T-helper 9 cell (primary cell): Measurements from ENCODE around the gene LPP.

Experiments used
- DNase-seq: peaks from one replicate; pipeline ENCODE4 v3.0.0-alpha.2; 2020

LPP gene

DNA sequence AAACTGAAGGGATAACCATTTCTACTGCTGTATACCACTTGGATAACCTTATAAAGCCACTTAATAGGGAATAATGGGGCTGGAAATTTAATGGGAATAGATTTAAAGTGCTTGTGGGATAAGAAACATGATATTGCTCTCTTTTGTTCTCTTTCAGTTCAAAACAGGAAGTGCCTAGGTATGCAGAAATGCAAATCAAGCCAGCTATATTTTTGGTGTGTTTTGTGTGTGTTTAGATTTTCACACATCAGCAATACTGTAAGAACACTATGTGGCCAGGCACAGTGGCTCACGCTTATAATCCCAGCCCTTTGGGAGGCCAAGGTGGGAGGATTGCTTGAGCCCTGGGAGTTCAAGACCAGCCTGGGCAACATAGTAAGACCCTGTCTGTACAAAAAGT, 575.5 kb downstream of the LPP start:
- no peak for DNase-seq

DNA sequence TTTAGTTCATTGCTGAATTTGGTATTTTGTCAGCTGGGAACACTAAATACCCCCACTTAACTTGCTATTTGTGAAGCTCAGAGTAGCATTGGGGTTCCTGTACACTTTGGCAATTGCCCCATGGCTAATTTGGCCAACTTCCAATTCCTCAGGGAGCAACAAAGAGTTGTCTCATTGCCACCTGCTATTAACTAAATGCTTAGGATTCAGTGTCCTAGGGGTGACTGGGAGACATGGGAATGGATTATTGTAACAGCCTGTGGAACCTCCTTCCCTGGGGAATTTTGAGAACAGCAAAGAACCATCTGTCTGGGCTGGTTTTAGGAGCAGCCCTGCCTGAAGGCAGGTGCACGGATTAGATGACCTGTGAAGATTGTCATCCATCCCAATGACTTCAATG, 580.4 kb downstream of the LPP start:
- no peak for DNase-seq

DNA sequence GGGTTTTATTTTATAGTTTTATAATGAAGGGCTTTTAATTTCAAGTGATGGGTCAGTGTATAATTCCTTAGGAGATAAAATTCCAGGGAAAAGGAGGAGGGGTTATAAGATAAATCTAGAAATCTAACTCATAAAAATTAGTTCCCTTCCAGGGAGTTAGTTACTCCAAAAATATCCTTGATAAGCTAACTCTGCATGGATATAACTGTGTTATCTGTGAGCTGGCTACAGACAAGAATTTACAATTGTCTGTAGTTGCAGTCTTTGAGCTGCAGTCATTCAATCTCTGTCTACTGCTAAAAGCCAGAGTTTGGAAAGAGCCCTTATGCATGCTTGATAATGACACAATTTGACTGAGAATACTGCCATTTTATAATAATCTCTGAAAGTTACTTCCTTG, 585.6 kb downstream of the LPP start:
- DNase-seq = no peak

DNA sequence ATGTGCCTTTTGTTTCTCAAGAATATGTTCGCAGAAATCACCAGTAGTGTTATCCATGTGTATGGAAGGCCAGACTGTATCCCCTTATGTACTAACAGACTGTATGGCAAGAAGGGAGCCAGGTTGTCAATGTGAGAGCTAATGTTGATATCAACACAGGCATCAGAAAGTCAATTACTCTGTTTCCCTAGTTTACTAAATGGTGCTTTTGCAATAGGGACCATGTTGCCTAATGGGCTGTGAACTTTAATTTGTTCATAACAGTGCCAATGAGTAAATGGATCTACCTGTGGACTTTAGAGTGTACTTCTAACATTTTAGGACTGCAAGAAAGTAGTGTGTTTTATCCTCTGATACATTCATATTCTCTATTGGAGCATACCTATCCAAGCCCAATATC, 586.1 kb downstream of the LPP start:
- no peak for DNase-seq

DNA sequence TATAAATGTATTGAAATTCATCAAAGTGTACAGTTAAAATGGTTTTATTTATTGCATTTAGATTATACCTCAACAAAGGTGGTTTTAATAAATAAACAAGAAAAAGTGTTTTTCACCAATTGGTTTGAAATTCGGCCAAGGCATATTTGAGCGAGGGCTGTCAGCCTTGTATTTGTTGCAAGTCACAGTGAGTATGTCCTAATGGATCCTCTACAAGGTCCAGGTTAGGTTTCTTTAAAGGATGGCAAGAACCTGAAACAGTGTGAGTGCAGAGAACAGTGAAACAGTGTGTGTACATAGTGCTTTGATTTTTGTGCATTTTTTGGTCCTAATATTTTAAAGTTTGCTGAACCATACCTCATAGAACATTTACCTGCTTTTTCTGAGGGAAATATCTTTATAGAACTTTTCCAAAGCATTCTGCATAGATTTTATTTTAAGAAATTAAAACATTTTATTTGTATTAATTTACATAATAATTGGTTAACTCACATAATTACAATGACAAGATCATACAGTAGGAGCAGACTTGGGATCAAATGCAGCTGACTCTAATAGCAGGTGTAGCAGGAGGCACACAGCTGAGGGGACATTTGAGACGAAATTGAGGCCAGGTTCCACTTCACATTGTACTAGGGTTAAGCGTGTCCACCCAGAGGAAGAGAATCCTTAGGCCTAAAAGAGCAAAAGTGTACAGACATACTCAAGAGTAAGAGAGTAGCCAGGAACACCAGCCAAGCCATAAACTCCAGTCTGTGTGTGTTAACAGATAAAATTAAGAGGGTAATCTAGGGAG, 589.0 kb downstream of the LPP start:
- no peak for DNase-seq

DNA sequence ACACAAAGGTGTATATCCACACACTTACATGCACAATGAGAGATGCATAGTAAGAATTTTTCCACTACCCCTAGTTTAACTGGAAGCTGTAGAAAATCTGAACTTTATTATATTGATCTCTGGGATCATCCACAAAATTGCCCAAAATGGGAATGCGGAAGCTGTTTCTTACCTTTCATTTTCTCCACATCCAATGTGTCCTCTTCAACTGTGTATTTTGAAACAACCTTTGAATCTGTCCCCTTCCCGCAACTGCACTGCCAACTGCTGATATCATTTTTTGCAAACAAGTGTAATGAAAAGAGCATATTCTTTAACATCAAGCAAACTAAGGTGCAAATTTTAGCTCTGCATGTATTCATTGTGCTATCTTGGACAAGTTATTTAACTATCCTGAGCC, 590.2 kb downstream of the LPP start:
- DNase-seq = no peak

DNA sequence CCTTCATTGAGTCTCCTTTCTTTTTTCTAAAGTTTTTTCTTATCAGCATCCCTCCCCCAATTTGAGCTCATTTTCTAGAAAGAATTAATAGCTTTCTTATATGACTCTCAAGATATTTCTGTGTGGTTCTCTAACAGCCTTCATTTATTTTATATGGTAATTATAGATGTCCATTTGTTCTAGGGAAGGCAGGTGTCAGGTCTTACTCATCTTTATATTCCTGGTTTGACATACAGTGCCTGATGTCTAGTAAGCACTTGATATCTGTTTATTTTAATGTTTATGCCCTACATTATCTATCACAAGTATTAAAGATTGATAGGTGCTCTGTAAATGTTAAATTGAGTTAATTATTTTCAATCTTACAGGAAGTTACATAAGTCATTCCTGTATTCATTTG, 591.1 kb downstream of the LPP start:
- no peak for DNase-seq

DNA sequence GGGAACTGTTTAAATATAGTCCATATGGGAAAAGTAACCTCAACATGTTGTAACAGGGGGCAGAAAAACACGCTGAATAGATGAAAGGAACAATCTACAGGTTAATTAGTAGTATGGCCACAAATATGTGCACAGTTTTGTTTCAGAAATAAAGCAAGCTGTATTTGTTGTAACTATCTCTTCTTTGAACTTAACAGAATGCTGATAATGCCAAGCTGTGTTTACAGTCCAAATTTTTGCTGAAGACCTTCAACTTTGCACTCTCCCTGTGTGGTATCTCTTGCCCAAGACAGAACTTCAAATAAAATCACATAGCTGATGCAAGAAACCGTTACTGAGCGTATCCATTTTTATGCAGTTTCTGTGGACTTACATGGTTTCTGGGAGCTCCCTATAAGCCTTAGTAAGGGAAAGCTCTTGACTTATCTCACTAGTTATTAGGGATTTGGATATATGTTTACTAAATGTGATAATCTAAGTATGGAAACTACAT, 592.4 kb downstream of the LPP start:
- no peak for DNase-seq

DNA sequence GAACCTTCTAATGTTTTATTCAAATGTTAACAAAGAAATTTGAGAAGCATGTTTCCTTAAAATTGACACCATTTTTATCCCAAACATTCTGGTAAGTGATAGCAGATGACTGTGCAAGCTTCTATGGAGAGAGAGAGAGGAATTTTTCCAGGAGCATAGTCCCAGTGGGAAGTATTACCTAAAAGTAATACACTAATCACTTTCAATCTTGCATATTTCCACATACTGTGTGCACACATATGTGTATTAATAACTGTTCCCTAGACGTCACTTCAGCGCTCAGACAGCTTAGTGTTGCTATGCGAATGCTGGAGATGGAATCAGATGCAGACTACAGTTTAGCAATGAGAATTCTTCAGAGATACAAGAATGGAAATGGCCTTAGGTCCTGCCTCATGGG, 593.5 kb downstream of the LPP start:
- DNase-seq = no peak

DNA sequence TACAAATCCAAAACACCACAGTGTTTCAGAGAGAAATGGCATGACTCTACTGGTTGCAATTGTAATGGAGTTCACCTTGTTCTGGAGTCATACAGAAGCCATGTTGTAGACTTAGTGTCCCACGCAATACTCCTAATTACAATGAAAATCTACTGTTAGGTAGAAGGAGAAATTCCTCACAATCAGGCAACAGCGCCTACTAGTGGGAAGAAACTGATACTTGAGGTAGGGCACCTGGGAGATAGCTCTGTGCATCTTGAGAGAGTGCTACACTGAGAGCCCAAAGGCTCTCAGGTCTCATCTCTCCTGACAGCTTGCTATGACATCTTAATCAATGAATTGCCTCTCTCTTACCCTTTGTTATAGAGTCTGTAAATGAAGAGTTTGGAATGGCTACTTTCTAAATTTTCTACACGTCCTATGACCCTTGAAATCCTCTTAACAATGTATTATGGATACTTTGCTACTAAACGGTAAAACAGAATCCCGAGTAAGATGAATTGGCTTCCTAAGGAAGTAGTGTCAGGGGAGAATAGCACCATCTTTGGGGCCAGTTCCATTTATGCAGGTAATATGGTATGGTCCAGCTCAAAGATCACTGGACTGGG, 595.2 kb downstream of the LPP start:
- peak; percentile 39 for DNase-seq

DNA sequence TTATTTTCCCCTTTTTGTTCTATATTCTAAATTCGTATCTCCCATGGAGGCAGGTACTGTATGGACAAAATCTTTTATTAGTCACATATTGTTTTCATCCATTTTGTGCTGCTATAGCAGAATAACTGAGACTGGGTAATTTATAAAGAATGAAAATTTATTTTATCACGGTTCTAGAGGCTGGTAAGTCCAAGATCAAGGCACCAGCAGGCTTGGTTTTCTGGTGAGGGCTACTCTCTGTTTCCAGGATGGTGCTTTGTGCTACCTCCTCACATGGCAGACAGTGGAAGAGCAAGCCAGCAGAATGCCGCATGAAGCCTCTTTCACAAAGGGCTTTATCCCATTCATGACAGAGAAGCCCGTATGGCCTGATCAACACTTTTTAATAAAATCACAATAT, 595.9 kb downstream of the LPP start:
- no peak for DNase-seq

DNA sequence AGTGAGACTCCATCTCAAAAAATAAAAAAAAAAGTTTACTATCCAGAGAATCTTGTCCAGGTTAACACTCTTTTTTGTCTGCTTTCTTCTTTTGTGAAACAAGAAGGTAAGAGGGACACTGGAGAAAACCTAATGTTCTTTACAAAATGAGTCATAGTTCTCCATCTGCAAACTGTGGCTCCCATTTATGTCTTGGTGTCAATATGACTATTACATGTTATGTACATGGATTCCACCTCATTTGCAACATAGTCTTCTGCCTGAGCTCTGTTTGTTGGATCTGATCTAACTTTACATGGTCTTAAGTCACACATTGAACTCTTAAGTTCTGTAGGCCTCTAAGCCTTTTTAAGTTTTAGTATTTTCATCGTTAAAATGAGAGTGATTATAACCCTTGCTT, 596.7 kb downstream of the LPP start:
- no peak for DNase-seq

DNA sequence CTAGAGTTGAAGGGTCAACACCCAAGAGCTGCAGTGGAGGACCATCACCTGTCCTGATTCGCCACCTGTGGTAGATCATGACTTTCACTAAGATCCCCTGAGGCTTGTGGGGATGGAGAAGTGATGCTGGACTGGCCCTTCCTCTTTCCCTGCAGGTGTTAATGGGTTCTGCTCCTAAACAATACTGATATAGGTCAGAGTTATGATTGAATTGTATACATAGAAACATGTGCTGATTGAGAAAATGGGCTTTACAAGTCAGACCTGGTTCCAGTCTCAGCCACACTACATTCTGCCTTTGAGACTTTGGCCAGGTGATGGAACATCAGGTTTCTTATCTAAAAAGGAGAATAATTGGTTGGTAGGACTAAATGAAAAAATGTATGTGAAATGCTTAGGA, 598.9 kb downstream of the LPP start:
- DNase-seq = no peak

DNA sequence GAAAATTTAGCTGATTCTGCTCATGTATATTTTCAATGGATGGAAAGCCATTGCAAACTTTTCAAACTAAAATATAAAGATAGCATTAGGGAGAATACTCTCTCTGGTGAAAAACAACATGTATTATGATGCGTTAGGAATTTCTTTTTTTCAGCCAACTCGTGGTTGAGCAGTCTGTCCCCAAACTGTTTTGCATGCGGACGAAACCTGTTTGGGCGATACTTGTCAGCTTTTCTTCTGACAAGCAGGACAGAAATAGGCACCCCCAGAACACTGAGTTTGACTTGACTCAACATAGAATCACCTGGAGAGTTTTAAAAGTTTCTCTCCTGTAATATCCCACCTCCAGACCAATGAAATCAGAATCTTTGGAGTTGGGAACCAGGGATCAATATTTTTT, 600.3 kb downstream of the LPP start:
- DNase-seq = no peak

DNA sequence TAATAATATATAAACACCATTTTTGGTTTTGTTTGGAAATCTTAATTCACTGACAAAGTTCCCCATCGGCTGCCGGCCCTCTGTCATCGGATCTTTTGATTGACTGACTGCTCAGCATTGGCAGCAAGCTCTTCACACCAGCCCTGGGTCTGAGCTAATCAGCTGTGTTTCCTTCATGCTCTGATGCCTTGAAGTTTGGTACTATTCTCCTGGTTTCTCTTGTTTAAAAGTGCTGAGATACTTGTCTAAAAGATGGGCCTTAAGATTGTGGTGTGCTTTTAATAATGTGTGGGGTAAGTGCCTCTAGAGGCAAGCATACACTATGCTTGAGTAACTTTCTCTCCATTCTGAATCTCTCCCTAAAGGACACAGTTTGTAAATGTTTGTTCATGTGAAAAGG, 602.3 kb downstream of the LPP start:
- DNase-seq = no peak

DNA sequence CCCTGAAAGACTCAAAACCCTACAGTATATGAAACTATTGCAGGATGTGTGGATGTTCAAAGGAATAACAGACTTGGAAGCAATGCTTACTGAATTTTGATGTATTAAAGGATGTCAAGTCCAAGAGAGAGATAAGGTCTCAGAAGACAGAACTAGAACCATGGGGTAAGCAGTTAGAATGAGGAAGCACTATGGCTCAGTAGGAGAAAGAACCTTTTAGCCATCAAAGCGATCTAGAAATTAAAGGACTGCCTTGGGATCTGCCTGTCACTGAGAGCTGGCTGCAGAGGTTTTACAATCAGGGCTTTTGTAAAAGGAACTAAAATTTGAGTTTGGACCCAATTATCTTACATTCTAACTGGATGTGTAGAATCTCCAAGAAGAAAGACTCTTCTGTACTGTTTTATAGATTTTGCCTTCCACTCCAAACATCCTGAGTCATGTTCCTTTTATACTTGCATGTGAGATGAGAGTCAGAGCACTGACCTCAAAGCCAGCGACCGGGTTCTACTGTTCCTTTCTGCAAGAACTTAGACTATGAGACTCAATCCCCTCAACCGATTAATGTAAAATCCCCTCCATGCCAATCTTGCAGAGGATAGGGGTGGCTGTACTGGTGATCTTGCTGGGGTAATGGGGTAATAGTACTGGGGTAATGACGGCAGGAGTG, 605.5 kb downstream of the LPP start:
- no peak for DNase-seq

DNA sequence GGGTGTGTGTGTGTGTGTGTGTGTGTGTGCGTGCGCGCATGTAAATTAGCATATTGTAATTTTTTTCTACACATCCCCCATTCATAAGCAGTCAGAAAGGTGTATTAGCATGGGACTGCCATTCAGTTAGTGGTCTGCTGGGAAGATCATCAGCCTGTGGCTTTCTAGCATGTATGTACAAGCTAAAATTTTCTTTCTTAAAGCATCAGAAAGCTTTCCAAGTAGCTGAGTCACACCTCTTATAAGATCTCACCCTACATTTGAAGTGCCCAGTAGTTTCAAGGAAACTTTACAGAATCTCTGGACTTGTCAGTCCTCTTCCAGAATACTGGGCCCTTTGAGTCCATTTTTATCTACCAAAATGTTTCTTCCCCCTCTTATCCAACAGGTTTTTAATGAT, 606.5 kb downstream of the LPP start:
- DNase-seq = no peak

DNA sequence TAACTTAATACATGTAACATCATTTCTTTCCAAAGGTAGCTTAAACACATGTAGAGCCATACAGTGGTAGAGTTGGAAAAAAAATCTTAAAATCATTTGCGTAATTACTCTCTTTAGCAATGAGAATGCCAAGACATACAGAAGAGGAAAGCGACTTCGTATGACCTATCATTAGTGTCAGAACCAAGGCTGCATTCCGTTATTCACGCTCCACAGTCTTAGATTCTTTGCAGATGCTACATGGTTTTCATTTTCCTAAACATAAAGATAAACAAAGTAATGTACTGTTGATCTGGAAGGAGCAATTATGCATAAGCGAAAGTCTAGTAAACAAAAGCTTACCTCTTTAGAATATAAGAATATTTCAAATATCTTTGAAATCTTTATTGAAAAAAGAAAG, 607.5 kb downstream of the LPP start:
- no peak for DNase-seq

DNA sequence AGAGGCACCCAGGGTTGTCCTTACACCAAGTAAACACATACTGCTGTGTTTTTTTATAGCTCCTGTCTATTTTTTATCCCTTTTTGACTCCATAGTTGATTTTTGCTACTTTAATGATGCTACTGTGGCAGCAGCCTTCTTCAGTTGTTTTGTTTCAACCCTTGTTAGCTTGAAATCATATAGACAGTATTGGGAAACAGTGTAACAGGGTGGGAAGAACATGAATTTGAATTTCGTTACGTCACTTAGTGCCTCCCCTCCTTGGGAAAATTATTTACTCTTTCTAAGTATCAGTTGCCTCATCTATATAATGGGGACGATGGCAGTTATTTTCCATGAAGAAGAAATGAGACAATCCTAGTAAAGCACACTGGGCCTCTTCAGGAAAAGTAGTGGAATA, 608.0 kb downstream of the LPP start:
- no peak for DNase-seq

DNA sequence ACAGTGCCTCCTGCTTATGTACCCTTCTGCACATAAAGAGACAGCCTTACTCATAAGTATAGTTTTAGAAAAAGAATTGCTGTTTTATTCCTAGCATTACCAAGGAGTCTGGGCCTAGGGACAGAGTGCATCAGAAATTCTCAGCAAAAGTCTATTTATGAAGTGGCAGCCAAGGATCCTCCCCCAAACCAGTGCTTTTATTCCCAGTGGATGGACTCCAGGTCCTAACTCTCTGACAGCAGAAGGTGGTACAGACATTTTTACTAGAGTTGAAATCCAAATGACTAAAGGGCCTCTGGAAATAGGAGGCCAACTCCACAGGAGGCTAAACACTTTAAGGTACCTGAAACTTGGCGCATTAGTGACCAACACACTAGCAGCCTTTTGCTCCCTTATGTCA, 610.7 kb downstream of the LPP start:
- DNase-seq = no peak

DNA sequence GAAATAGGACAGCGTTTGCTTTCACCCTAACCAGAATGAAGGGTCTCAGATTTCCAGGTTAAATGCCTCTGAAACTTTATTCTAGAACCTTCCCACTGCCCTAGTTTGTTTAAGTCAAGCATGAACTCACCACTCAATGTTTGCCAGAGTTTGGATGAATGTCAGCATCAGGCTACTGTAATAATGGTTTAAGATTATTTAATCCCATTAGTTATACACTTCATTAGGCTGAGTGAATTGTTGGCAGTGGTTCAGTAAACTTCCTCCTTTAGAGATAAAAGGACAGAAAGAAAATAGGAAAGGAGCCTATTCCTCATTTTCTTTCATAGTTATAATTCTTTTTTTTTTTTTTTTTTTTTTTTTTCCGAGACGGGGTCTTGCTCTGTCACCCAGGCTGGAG, 615.9 kb downstream of the LPP start:
- no peak for DNase-seq

DNA sequence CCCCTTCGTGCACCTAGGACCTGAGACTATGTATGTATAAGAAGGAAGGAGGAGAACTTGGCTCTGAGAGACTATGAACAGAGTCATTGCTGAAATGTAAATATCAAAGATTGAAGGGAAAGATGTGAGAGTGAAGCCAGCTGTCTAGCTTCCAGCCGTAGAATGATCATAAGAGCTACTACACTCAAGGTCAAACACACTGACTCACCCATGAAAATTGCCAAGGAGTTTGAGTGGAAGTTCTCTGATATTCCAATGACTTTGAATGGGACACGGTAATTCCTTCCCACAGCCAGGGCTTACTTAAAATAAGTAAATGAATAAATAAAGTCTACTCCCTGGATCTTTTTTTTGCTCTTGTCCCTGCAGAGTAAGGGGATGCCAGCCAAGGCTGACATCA, 618.9 kb downstream of the LPP start:
- DNase-seq = no peak

DNA sequence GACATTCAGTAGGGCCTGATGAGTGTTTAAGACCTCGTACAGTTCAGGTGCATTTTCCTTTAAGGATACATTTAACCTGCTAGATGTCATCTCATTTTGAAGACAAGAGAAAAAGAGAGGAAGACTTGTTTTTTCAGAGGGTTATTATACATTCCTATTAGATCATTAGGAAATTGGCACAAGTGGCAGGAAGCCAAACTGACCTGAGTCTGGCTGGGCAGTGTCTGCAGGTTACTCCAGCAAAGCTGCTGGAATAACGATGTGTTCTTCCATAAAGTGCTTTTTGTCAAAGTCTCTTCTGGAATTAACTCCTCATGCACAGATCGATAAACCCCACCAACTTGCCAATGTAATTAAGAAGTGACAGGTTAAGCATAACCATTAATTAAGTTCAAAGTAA, 621.5 kb downstream of the LPP start:
- no peak for DNase-seq

DNA sequence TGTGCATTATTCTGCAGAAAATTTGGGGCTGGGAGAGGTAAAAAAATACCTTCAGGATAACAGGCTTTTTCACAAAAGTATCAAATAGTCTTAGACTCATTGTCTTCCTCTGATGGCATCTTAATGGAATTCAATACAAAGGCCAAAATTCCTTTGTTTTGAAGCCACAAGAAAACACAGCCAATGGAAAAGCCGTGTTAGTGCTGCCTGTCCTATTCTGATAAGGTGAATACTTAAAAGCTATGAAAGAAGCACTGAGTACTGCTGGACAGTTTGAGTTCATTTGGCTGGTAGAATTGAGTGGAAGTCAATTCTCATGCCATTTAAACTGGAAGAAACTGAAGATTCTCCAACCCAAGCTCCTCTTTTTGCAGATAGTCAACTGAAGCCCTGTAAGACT, 622.5 kb downstream of the LPP start:
- no peak for DNase-seq
